Measurements from ENCODE around the gene RGS6. TPM values are rescaled to one million over a fixed set of nuclear protein-coding genes. Genes with fewer than 3 reads are reported as not detected.
"Not testable (repeated sequence)": the region's sequence is repeated elsewhere in the genome, so short reads cannot be mapped to it uniquely, and the experiment has no call there.

RGS6 gene
- total RNA-seq, 1 donor from 2014 or later: not detected

GRCh38 chr14:71918955-71919354 lies 13.3 kb upstream of the RGS6 start:
- no peaks in the 10 kb centered on the region for H3K36me3 ChIP-seq (ENCODE audit: control insufficient read depth, insufficient read depth, low read length)
- DNase-seq (ENCODE audit: low read depth): no peak
- no peak overlapping the region for H3K4me3 ChIP-seq (ENCODE audit: low read depth, low read length)
- H3K27me3 ChIP-seq (ENCODE audit: control insufficient read depth, insufficient read depth, low read length): no peaks in the 10 kb centered on the region
- TF ChIP-seq CTCF (IDR thresholded peaks at IDR 0.05; ENCODE audit: insufficient read depth, low read length, poor library complexity, severe bottlenecking): no peak

GRCh38 chr14:71923513-71923912 lies 8.7 kb upstream of the RGS6 start:
- no peaks in the 10 kb centered on the region for H3K27me3 ChIP-seq (ENCODE audit: control insufficient read depth, insufficient read depth, low read length)
- no peaks in the 10 kb centered on the region for H3K36me3 ChIP-seq (ENCODE audit: control insufficient read depth, insufficient read depth, low read length)

GRCh38 chr14:71931492-71932228 lies 569 bp upstream of the RGS6 start:
- no peak overlapping the region for H3K4me3 ChIP-seq (ENCODE audit: low read depth, low read length)

More at GRCh38 chr14:71923513-71923912, 8.7 kb upstream of the RGS6 start:
- TF ChIP-seq CTCF (IDR thresholded peaks at IDR 0.05; ENCODE audit: insufficient read depth, low read length, poor library complexity, severe bottlenecking): no peak
- no peak for DNase-seq (ENCODE audit: low read depth)
- no peak overlapping the region for H3K4me3 ChIP-seq (ENCODE audit: low read depth, low read length)

GRCh38 chr14:71933001-71933587 lies 865 bp downstream of the RGS6 start:
- Histone ChIP-seq H3K4me3 (ENCODE audit: low read depth, low read length) (no peak overlapping the region), H3K36me3 (ENCODE audit: control insufficient read depth, insufficient read depth, low read length) (no peaks in the 10 kb centered on the region), H3K27me3 (ENCODE audit: control insufficient read depth, insufficient read depth, low read length) (peaks cover 29% of the 10 kb centered on the region)
- TF ChIP-seq CTCF (IDR thresholded peaks at IDR 0.05; ENCODE audit: insufficient read depth, low read length, poor library complexity, severe bottlenecking): no peak
- DNase-seq (ENCODE audit: low read depth): no peak

More at GRCh38 chr14:71931492-71932228, 569 bp upstream of the RGS6 start:
- no peaks in the 10 kb centered on the region for H3K36me3 ChIP-seq (ENCODE audit: control insufficient read depth, insufficient read depth, low read length)
- H3K27me3 ChIP-seq (ENCODE audit: control insufficient read depth, insufficient read depth, low read length): peaks cover 29% of the 10 kb centered on the region
- DNase-seq (ENCODE audit: low read depth): no peak
- TF ChIP-seq CTCF (IDR thresholded peaks at IDR 0.05; ENCODE audit: insufficient read depth, low read length, poor library complexity, severe bottlenecking): no peak

DNA sequence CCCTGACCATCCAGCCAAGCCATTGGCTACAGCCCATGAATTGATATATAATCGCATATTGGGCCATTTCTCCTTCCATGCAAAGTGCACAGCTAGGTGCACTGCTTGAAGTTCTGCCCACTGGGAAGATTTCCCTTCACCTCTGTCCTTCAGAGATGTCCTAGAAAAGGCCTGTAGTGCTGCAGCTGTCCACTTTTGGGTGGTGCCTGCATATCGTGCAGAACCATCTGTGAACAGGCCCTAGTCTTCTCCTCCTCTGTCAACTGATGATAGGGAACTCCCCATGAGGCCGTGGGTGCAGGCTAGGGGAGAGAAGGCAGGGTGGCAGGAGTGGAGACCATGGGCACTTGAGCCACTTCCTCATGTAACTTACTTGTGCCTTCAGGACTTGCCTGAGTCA lies 6.0 kb downstream of the RGS6 start:
- not testable (repeated sequence) for H3K27me3 ChIP-seq (ENCODE audit: control insufficient read depth, insufficient read depth, low read length); H3K36me3 ChIP-seq (ENCODE audit: control insufficient read depth, insufficient read depth, low read length); H3K4me3 ChIP-seq (ENCODE audit: low read depth, low read length); DNase-seq (ENCODE audit: low read depth)

DNA sequence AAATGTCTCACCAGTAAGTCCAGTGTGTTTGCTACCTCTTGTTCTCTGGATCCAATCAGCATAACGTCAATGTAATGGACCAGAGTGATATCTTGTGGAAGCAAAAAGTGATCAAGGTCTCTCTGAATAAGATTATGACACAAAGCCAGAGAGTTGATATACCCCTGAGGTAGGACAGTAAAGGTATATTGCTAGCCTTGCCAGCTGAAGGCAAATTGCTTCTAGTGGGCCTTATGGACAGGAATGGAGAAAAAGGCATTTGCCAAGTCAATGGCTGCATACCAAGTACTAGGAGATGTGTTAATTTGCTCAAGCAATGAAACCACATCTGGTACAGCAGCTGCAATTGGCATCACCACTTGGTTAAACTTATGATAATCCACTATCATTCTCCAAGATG lies 7.1 kb downstream of the RGS6 start:
- H3K4me3 ChIP-seq (ENCODE audit: low read depth, low read length); H3K27me3 ChIP-seq (ENCODE audit: control insufficient read depth, insufficient read depth, low read length); DNase-seq (ENCODE audit: low read depth); H3K36me3 ChIP-seq (ENCODE audit: control insufficient read depth, insufficient read depth, low read length): not testable (repeated sequence)

GRCh38 chr14:71940500-71940899 lies 8.3 kb downstream of the RGS6 start:
- H3K36me3 ChIP-seq (ENCODE audit: control insufficient read depth, insufficient read depth, low read length); H3K4me3 ChIP-seq (ENCODE audit: low read depth, low read length); H3K27me3 ChIP-seq (ENCODE audit: control insufficient read depth, insufficient read depth, low read length); DNase-seq (ENCODE audit: low read depth): not testable (repeated sequence)

- not testable (repeated sequence) for DNase-seq (ENCODE audit: low read depth); H3K27me3 ChIP-seq (ENCODE audit: control insufficient read depth, insufficient read depth, low read length); H3K4me3 ChIP-seq (ENCODE audit: low read depth, low read length); H3K36me3 ChIP-seq (ENCODE audit: control insufficient read depth, insufficient read depth, low read length)
Measured at GRCh38 chr14:71941616-71942015, 9.4 kb downstream of the RGS6 start.
